ENCODE results near the gene SASH1. TPM values are rescaled to one million over a fixed set of nuclear protein-coding genes. Genes with fewer than 3 reads are reported as not detected.

Gene SASH1
- total and polyA plus RNA-seq, 8 donors = 5.8 to 82.6 (median 16.3) TPM

DNA sequence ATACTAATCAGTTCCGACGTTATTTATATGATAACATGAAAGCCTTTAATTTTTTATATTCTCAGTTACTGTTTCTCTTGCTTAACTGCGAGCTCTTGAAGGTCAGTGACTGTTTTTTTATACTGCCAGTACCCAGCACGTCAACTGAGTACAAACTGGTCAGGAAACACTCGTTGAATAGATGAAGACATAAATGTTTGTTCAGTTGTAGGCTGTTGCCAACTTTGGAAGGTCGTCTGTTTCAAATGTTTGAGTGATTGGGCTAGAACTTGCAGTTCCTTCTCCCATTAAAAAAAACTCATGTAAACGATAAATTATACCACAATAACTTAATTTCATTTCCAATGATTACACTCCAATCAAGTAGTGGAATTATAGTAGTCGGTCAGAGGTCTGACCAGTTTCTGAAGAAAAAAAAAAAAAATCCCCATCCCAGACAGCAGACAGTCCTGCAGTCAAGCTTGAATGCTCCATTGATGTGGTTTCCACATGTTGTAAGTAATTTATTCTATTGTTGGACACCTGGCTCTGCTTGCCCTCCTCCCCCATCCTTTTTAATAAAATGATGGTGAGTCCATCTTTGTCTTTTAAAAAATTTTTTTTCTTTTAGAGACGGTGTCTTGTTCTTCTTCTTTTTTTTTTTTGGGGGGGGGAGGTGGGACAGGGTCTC lies 81.1 kb downstream of the SASH1 start:
- peak overlapping the region in 3 of 5 donors; percentile 6 to 47 (median 19) for H3K27ac ChIP-seq
- no peak overlapping the region for H3K4me3 ChIP-seq
- 24 to 32% (median 26%) methylated on average over 9 of the region's 9 CpGs for WGBS, 5 donors
- TF ChIP-seq, protein P1, sequence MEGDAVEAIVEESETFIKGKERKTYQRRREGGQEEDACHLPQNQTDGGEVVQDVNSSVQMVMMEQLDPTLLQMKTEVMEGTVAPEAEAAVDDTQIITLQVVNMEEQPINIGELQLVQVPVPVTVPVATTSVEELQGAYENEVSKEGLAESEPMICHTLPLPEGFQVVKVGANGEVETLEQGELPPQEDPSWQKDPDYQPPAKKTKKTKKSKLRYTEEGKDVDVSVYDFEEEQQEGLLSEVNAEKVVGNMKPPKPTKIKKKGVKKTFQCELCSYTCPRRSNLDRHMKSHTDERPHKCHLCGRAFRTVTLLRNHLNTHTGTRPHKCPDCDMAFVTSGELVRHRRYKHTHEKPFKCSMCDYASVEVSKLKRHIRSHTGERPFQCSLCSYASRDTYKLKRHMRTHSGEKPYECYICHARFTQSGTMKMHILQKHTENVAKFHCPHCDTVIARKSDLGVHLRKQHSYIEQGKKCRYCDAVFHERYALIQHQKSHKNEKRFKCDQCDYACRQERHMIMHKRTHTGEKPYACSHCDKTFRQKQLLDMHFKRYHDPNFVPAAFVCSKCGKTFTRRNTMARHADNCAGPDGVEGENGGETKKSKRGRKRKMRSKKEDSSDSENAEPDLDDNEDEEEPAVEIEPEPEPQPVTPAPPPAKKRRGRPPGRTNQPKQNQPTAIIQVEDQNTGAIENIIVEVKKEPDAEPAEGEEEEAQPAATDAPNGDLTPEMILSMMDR (IDR thresholded peaks at IDR 0.05) = no peak
- TF ChIP-seq EP300 (IDR thresholded peaks at IDR 0.05) (no peak), POLR2AphosphoS5 (IDR thresholded peaks at IDR 0.05) (peak in 1 of 3 donors; percentile 26)
- H3K36me3 ChIP-seq = no peaks in the 10 kb centered on the region
- H3K27me3 ChIP-seq = no peaks in the 10 kb centered on the region
- H3K9me3 ChIP-seq = no peaks in the 10 kb centered on the region
- intact Hi-C loops (cut with DNase I; ENCODE audit: low total_unique reads) = no loop called here
- H3K4me1 ChIP-seq = peaks cover 0 to 12% (median 6%) of the 10 kb centered on the region in 4 donors
- DNase-seq = peak in 1 of 2 donors; percentile 40

DNA sequence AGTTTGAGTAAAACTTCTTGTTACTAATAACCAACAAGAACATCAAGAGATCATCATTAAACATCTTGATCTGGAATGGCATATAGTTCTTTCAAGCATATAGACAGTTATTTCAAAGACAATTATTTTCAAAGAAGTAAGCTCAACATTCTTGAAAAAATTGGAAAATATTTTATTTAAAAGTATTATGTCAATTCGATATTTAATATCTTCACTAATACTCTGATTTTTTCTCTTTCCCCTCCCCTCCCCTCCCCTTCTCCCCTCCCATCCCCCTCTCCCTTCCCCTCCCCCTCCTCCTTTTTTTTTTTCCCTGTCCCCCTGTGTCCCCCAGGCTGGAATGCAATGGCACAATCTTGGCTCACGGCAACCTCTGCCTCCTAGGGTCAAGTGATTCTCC lies 82.8 kb downstream of the SASH1 start:
- TF ChIP-seq POLR2A (IDR thresholded peaks at IDR 0.05) (no peak), POLR2AphosphoS5 (IDR thresholded peaks at IDR 0.05) (no peak), EP300 (IDR thresholded peaks at IDR 0.05) (no peak)
- 91 to 98% (median 96%) methylated on average over 2 of the region's 2 CpGs for WGBS, 5 donors
- H3K9me3 ChIP-seq = no peaks in the 10 kb centered on the region
- intact Hi-C loops (cut with DNase I; ENCODE audit: low total_unique reads) = no loop called here
- no peak for DNase-seq
- no peak overlapping the region for H3K27ac ChIP-seq
- H3K4me3 ChIP-seq = no peak overlapping the region
- no peaks in the 10 kb centered on the region for H3K36me3 ChIP-seq
- no peaks in the 10 kb centered on the region for H3K27me3 ChIP-seq
- H3K4me1 ChIP-seq = peaks cover 0 to 12% (median 6%) of the 10 kb centered on the region in 4 donors

DNA sequence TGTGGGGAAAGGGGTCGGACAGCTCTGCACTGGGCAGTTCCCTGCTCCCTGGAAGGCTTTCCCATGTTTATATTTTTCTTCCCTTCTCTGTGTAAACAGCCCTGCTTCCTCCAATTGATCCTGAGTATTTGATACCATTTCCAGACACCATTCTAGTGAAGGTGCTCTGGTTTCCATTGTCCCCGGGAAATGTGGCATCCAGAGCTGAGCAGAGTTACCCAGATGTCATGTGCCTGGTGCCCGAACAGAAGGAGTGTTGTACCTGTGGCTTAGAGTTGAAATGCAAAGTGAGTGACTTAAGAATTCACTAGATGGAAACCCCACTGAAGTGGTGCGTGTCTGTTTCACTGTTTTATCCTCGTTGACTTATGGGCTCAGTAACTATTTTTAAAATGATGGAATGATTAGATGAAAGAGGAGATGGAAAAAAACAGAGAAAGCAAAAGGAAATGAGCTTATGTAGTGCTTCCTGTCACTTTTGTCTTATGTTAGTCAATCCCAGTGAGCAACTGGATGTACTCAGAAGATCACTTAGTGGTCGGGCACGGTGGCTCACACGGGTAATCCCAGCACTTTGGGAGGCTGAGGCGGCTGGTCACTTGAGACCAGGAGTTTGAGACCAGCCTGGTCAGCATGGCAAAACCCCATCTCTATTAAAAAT lies 83.8 kb downstream of the SASH1 start:
- Histone ChIP-seq H3K9me3 (no peaks in the 10 kb centered on the region), H3K36me3 (no peaks in the 10 kb centered on the region), H3K27me3 (no peaks in the 10 kb centered on the region), H3K27ac (peak overlapping the region in 1 of 5 donors; percentile 8), H3K4me1 (peaks cover 0 to 12% (median 6%) of the 10 kb centered on the region in 4 donors), H3K4me3 (no peak overlapping the region)
- TF ChIP-seq POLR2A (IDR thresholded peaks at IDR 0.05) (no peak), EP300 (IDR thresholded peaks at IDR 0.05) (no peak)
- TF ChIP-seq, protein P1 (IDR thresholded peaks at IDR 0.05) = no peak
- intact Hi-C loops (cut with DNase I; ENCODE audit: low total_unique reads) = no loop called here
- DNase-seq = no peak
- WGBS, 5 donors = 67 to 83% (median 74%) methylated on average over 9 of the region's 9 CpGs

DNA sequence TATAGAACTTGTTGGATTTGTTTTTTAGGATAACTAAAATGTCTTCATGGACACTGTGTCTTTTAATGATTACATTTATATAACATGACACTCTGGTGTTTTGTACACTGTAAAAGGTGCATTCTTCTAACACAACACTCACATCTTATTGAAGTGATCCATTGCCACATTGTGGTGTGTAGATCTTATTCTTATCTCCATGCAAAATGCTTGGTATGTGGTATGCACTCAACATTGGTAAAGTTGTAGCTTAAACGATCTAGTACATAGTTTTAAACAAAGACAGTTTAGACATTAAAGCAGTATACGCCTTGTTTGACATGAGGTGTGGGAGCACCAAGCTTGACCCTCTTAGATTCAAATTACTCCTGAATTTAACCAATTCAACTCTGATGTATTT lies 84.7 kb downstream of the SASH1 start:
- intact Hi-C loops (cut with DNase I; ENCODE audit: low total_unique reads) = no loop called here
- TF ChIP-seq EP300 (IDR thresholded peaks at IDR 0.05) (no peak), POLR2A (IDR thresholded peaks at IDR 0.05) (no peak)
- TF ChIP-seq, protein P1 (IDR thresholded peaks at IDR 0.05) = no peak
- no peak for DNase-seq
- WGBS, 5 donors = 59 to 74% (median 68%) methylated on average over 2 of the region's 2 CpGs
- Histone ChIP-seq H3K4me3 (no peak overlapping the region), H3K4me1 (peaks cover 3 to 17% (median 8%) of the 10 kb centered on the region in 4 donors), H3K36me3 (no peaks in the 10 kb centered on the region), H3K27ac (peak overlapping the region in 1 of 5 donors; percentile 8), H3K9me3 (no peaks in the 10 kb centered on the region), H3K27me3 (no peaks in the 10 kb centered on the region)

DNA sequence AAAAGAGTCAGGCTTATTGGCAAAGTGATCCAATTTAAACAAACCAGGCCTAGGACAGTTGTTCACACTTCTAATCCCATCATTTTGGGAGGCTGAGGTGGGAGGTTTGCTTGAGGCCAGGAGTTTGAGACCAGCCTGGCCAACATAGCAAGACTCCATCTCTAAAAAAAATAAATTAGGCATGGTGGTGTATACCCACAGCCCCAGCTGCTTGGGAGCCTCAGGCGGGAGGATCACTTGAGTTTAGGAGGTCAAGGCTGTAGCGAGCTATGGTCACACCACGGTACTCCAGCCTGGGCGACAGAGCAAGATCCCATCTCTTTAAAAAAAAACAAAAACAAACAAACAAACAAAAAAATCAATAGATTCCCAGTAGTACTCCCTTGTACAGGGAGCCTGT lies 86.8 kb downstream of the SASH1 start:
- Histone ChIP-seq H3K9me3 (no peaks in the 10 kb centered on the region), H3K36me3 (no peaks in the 10 kb centered on the region), H3K4me1 (peaks cover 0 to 11% (median 8%) of the 10 kb centered on the region in 4 donors), H3K27ac (no peak overlapping the region), H3K4me3 (no peak overlapping the region), H3K27me3 (no peaks in the 10 kb centered on the region)
- intact Hi-C loops (cut with DNase I; ENCODE audit: low total_unique reads) = no loop called here
- TF ChIP-seq POLR2AphosphoS5 (IDR thresholded peaks at IDR 0.05) = no peak
- TF ChIP-seq EP300 (IDR thresholded peaks at IDR 0.05) = no peak
- TF ChIP-seq, protein P1 (IDR thresholded peaks at IDR 0.05) = no peak
- no peak for TF ChIP-seq POLR2A (IDR thresholded peaks at IDR 0.05)
- WGBS, 5 donors = 87 to 98% (median 95%) methylated on average over 4 of the region's 4 CpGs
- no peak for DNase-seq
